ENCODE measurements around the gene LRRC8C.

The LRRC8C gene

GRCh38 chr1:89635825-89636815, 3.2 kb downstream of the LRRC8C start:
- H3K9me3 ChIP-seq (ENCODE audit: control insufficient read depth, insufficient read depth, low read length) = no peaks in the 10 kb centered on the region
- H3K4me1 ChIP-seq (ENCODE audit: control insufficient read depth, low read length) = peaks cover 19% of the 10 kb centered on the region
- no peak overlapping the region for H3K4me3 ChIP-seq (ENCODE audit: low read length)
- no peaks in the 10 kb centered on the region for H3K9me2 ChIP-seq (replicated peaks; ENCODE audit: control insufficient read depth, low read length)
- TF ChIP-seq EZH2phosphoT487 (IDR thresholded peaks at IDR 0.05; ENCODE audit: borderline replicate concordance, low read length) = no peak
- no peak for TF ChIP-seq CTCF (IDR thresholded peaks at IDR 0.05; ENCODE audit: low read depth, low read length, poor library complexity, severe bottlenecking)
- H4K20me1 ChIP-seq (ENCODE audit: control insufficient read depth, insufficient read depth, low read depth, low read length) = no peaks in the 10 kb centered on the region
- no peaks in the 10 kb centered on the region for H3K79me2 ChIP-seq (ENCODE audit: control insufficient read depth, low read length)
- no peaks in the 10 kb centered on the region for H3K36me3 ChIP-seq (ENCODE audit: control insufficient read depth, low read length)
- H3F3A ChIP-seq (ENCODE audit: control insufficient read depth, insufficient read depth) = peaks cover 9% of the 10 kb centered on the region; the same call in 1 of the 2 replicates
- no peak overlapping the region for H3K4me2 ChIP-seq (ENCODE audit: low read length)
- peaks cover 48% of the 10 kb centered on the region for H3K27me3 ChIP-seq (ENCODE audit: control insufficient read depth, low read length)
- no peak overlapping the region for H3K27ac ChIP-seq (ENCODE audit: low read depth, low read length)

- Histone ChIP-seq H3K4me3 (ENCODE audit: low read length) (no peak overlapping the region), H4K20me1 (ENCODE audit: control insufficient read depth, insufficient read depth, low read depth, low read length) (no peaks in the 10 kb centered on the region), H3K79me2 (ENCODE audit: control insufficient read depth, low read length) (no peaks in the 10 kb centered on the region), H3K27ac (ENCODE audit: low read depth, low read length) (no peak overlapping the region), H3K27me3 (ENCODE audit: control insufficient read depth, low read length) (peaks cover 34% of the 10 kb centered on the region), H3F3A (ENCODE audit: control insufficient read depth, insufficient read depth) (peaks cover 9% of the 10 kb centered on the region; the same call in 1 of the 2 replicates), H3K9me3 (ENCODE audit: control insufficient read depth, insufficient read depth, low read length) (no peaks in the 10 kb centered on the region), H3K4me1 (ENCODE audit: control insufficient read depth, low read length) (peaks cover 14% of the 10 kb centered on the region), H3K4me2 (ENCODE audit: low read length) (no peak overlapping the region), H3K9me2 (replicated peaks; ENCODE audit: control insufficient read depth, low read length) (no peaks in the 10 kb centered on the region), H3K36me3 (ENCODE audit: control insufficient read depth, low read length) (no peaks in the 10 kb centered on the region)
- no peak for TF ChIP-seq EZH2phosphoT487 (IDR thresholded peaks at IDR 0.05; ENCODE audit: borderline replicate concordance, low read length)
- no peak for TF ChIP-seq CTCF (IDR thresholded peaks at IDR 0.05; ENCODE audit: low read depth, low read length, poor library complexity, severe bottlenecking)
Measured at GRCh38 chr1:89637496-89637895, 4.6 kb downstream of the LRRC8C start.

GRCh38 chr1:89640440-89640839, 7.5 kb downstream of the LRRC8C start:
- H3K27me3 ChIP-seq (ENCODE audit: control insufficient read depth, low read length) = peaks cover 13% of the 10 kb centered on the region; the same call in 1 of the 2 replicates
- H3K4me1 ChIP-seq (ENCODE audit: control insufficient read depth, low read length) = no peaks in the 10 kb centered on the region
- H4K20me1 ChIP-seq (ENCODE audit: control insufficient read depth, insufficient read depth, low read depth, low read length) = no peaks in the 10 kb centered on the region
- no peak overlapping the region for H3K27ac ChIP-seq (ENCODE audit: low read depth, low read length)
- no peaks in the 10 kb centered on the region for H3K36me3 ChIP-seq (ENCODE audit: control insufficient read depth, low read length)
- H3F3A ChIP-seq (ENCODE audit: control insufficient read depth, insufficient read depth) = no peaks in the 10 kb centered on the region
- no peaks in the 10 kb centered on the region for H3K79me2 ChIP-seq (ENCODE audit: control insufficient read depth, low read length)
- H3K9me2 ChIP-seq (replicated peaks; ENCODE audit: control insufficient read depth, low read length) = no peaks in the 10 kb centered on the region
- no peak overlapping the region for H3K4me2 ChIP-seq (ENCODE audit: low read length)
- TF ChIP-seq CTCF (IDR thresholded peaks at IDR 0.05; ENCODE audit: low read depth, low read length, poor library complexity, severe bottlenecking) = no peak
- H3K9me3 ChIP-seq (ENCODE audit: control insufficient read depth, insufficient read depth, low read length) = no peaks in the 10 kb centered on the region
- H3K4me3 ChIP-seq (ENCODE audit: low read length) = no peak overlapping the region

All from DOHH2 (cell line).